Activated CD4-positive, alpha-beta T cell treated with anti-CD3 and anti-CD28 coated beads, Interleukin-2, Interleukin-6, amounts not matched to agents 100 ng/mL and 50 ng/mL, durations not matched to agents 16 hours and 8 hours (primary cell): ENCODE data around the gene PLAC8L1.
"Not testable (repeated sequence)": the region's sequence is repeated elsewhere in the genome, so short reads cannot be mapped to it uniquely, and the experiment has no call there.

ENCODE experiments used
- DNase-seq: peaks from one replicate; pipeline ENCODE4 v3.0.0-alpha.2; 2020

Gene PLAC8L1, protein sequence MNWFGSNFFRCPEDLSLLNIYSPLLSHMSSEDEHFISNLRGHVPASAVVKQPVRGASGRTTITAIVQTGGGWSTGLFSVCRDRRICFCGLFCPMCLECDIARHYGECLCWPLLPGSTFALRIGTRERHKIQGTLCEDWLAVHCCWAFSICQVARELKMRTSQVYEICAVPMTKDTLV

DNA sequence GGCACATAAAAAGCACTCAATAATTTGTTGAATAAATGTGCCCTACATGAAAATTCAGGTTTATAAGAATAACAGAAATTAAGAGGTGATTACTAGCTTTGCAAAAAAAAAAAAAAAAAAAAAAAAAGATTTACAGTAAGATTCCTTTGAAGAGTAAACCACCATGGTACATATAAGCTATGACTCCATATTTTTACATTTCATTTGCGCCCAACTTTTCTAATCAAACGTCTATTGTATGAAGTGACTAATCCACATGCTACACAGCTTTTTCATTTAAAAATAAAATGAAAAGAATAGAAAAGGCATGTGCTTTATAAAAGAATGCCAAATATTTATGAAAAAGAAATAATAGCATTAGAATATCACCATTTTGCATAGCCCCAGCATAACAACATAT lies at the start of gene PLAC8L1:
Gene PLAC8L1, minus strand, starts transcription at position 101 of the 400 bp plus-strand sequence. CDS start 1,266 bp downstream, outside the sequence.
- DNase-seq: no peak

DNA sequence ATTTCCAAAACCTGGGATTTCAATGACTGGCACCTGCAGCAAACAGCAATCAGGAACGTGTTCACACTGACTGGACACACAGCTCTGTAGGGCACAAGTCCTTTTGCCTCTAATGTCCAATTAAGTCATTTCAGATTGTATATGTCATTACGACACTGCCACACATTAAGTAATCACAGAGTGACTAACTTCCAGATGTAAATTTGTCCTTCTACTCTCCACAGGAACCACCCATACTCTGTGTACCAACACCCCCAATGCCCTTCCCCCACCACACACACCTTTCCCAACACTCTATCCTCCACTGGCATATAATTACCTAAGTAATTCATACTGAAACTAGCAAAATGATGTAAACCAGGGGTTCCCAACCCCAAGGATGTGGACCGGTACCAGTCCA lies 46.6 kb upstream of the PLAC8L1 start:
- no peak for DNase-seq

DNA sequence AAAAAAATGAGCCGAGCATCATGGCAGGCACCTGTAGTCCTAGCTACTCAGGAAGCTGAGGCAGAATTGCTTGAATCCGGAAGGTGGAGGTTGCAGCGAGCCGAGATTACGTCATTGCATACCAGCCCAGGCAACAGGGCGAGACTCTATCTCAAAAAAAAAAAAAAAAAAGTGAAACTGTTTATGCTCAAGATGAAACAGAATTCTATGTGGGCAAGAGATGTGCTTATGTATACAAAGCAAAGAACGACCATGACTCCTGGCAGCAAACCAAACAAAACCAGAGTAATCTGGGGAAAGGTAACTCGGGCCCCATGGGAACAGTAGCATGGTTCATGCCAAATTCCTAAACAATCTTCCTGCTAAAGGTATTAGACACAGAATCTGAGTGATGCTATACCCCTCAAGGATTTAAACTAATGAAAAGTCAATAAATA lies 32.6 kb upstream of the PLAC8L1 start:
- DNase-seq: no peak

DNA sequence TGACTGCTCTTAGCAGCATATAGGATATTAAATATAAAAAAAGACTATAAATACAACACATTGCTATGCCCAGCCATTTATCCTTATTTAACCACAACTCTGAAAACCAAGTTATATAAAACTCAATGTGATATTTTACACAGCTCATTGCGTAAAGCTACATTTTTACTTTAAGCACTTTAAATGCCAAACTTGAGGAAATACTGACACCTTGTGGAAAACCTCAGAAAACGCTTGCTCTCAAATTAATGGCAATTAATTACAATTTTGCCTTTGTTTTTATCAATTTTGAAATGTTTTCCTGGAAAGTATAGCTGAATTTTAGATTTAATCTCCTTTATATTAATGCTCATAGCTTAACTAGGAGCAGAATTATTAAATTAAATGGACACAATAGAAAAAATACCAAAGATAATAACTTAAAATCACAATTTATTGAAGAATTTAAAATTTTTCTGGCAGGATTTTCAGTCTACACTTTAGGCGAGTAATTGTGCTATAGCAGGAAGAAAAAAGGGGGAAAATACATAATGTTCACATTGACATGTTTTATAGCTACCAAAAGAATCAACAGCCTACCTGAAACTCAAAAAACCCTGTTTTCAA lies 25.2 kb upstream of the PLAC8L1 start:
- peak; percentile 14 for DNase-seq

DNA sequence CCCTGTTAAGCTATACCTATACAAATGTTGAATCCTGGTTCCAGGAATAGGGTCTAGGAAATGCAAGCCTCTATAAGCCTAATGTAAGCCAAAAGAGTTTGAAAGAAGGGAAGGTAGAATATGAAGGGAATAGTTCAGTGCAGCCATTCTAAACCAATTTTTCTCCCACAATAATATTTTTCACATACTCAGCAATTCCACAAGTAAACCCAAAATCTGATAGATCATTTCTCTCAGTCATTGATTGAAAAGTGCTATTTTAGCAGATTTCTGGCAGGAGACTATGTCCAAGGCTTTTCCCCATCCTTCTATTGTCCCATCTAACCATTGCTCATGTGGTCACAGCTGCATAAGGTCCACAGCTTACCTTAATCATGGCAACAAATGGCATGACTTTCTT lies 20.7 kb upstream of the PLAC8L1 start:
- DNase-seq: no peak

DNA sequence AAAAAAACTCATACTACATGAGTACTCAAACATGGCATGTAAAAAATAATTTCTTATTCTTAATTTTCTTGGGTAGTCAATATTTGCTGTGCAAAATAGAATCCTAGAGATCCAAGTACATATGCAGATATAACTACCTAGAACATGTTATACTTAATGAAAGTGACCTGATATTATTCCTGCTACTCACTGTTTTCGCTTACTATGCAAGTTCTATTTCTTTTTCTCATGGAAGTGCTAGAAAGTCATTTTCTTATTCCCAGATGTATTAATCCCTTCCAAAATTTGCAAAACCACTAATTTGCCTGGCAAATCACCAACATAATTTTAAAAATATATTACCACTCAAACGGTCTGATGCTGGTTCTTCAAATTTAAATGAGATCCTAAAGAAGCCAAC lies 19.2 kb upstream of the PLAC8L1 start:
- DNase-seq: no peak

DNA sequence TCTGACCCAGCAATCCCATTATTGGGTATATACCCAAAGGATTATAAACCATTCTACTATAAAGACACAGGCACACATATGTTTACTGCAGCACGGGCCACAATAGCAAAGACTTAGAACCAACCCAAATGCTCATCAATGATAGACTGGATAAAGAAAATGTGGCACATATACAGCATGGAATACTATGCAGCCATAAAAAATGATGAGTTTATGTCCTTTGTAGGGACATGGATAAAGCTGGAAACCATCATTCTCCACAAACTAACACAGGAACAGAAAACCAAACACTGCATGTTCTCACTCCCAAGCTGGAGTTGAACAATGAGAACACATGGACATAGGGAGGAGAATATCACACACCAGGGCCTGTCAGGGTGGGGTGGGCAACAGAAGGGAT lies 16.1 kb upstream of the PLAC8L1 start:
- DNase-seq: not testable (repeated sequence)

DNA sequence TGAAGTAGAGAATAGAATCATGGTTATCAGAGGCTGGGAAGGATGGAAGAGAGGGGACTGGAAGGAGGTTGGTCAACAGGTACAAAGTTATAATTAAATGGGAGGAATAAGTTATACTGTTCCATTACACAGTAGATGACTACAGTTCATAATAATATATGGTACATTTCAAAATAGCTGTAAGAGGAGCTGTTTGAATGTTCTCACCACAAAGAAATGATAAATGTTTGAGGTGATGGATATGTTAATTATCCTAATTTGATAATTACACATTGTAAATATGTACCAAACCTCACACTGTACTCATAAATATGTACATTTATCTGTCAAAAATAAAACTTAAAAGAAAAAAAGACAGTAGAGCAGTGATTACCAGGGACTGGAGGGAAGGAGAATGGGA lies 12.9 kb upstream of the PLAC8L1 start:
- DNase-seq: no peak

DNA sequence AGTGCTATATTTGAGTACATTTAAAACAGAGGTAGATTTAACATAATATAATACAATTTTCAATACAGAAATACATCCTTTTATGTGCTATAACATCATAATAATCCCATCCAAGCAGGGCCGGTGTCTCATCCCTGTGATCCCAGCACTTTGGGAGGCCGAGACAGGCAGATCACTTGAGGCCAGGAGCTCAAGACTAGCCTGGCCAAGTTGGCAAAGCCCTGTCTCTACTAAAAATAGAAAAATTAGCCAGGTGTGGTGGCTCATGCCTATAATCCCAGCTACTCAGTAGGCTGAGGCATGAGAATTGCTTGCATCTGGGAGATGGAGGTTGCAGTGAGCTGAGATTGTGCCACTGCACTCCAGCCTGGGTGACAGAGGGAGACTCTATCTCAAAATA lies 11.8 kb upstream of the PLAC8L1 start:
- not testable (repeated sequence) for DNase-seq

DNA sequence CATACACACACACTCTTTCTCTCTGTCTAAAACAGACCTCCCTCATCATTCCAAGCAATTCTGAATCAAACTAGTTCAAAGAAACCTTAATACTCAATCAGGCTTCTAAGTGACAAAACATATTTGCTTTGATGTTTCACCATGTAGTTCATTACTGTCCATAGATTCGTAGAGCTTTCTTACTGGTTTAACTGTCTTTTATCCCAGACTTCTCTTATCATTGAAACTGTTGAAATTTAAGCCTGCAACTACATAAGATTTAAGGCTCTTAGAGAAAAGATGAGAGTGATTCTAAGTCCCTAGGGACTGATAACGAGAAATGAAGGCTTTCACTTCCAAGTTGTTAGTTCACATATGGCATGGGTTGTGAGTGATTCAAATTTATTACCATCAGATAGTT lies 11.0 kb upstream of the PLAC8L1 start:
- DNase-seq: no peak

DNA sequence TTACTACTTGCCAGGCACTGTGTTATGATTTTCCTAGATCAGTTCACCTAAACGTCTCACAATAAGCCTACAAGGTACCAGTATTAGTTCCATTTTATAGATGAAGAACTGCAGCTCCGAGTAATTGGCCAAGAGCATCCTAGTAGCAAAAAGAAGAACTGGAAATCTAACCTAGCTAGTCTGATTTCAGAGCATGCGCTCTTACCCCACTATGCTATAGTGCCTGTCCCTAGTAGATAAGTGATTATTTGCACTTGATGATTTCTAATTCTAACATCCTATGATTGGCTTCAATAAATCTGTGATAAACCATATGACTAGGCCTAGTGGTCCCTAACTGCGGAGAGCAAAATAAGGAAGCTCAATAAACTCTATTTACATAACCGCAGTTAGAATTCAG lies 7.1 kb upstream of the PLAC8L1 start:
- DNase-seq: no peak

DNA sequence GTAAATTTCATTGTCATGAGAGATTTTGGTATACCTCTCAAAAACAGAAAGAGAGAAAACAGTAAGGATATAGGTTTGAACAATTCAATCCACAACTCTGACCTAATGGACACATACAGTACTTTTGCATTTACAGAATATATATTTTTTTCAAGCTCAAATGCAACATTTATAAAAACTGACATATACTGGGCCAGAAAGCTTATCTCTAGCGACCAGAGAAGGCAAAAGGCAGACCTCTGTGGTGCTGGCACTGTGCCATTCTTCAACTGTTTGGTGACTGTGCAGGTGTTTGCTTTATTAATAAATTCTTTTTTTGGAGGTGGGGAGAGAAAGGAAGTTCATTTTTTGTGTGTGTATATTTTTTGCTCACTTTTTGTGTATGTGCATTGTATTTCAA lies 6.0 kb upstream of the PLAC8L1 start:
- DNase-seq: no peak

DNA sequence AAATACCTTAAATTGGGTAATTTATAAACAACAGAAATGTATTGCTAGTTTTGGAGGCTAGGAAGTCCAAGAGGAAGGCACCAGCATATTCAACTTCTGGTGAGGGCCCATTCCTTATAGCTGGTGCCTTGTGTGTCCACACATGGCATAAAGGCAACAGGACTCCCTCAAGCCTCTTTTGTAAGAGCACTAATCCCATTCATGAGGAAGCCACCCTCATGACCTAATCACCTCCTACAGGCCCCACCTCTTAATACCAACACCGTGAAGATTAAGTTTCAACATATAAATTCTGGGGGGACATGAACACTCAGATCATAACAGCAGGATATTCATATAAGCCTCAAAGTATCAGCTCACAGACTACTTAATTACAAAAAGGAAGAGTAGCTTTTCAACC lies 4.0 kb upstream of the PLAC8L1 start:
- no peak for DNase-seq

DNA sequence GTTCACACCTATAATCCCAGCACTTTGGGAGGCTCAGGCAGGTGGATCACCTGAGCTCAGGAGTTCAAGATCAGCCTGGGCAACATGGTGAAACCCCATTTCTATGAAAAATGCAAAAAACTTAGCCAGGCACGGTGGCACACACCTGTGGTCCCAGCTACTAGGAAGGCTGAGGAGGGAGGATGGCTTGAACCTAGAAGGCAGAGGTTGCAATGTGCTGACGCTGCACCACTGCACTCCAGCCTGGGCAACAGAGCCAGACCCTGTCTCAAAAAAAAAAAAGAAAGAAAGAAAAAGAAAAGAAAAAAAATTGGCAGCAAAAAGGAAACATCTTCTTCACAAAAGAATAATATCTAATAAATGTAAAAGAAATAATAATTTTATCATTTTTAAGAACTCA lies 3.5 kb upstream of the PLAC8L1 start:
- DNase-seq: not testable (repeated sequence)

DNA sequence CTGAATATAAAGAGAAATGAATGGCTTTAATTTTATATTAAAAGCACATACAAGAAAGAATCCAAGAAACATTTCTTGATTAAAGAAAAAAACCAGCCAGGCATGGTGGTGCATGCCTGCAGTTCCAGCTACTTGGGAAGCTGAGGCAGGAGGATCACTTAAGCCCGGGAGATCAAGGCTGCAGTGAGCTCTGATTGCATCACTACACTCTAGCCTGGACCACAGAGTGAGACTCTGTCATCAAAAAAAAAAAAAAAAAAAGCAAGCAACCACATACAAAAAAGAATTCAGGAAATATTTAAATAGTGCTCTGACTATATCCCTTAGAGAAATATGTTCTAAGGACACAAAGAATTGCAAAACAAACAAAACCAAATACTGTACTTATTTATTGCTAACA lies 2.5 kb upstream of the PLAC8L1 start:
- DNase-seq: no peak

DNA sequence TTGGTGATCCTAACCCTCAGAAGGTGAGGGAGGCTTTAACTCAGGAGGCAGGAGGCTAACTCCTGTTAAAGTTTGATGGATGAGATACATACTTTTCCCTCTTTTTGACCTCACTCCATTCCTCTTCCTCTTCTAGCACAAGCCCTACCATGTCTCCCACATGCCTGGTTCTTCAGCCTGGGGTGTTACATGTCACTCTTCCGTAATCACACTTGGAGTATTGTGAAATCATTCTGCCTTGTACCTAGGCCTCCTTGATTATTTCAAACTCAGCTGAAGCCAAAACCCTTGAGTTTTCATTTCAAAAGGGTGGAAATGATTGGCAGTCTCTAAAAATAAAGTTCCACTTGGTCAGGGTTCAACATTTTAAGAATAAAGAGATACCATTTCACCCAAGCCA lies 1.8 kb downstream of the PLAC8L1 start:
- no peak for DNase-seq

DNA sequence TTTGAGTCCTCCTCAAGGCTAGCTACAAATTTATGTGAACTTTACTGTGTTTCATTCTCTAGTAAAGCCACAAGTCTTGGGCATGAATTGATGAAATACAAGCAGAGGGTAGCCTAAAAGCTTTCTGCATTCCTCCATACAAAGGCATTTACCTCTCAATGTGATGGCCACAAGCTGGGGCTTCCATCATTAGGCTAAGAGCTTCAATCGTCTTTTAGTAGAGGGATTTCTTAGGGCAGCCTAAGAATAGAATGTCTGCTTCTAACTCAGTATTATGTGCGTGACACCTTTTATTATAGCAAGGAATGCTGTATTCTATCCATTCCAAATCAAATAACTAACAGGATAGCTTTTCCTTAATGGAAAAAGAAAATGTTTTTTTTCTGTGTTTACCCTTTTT lies 3.7 kb downstream of the PLAC8L1 start:
- DNase-seq: no peak

DNA sequence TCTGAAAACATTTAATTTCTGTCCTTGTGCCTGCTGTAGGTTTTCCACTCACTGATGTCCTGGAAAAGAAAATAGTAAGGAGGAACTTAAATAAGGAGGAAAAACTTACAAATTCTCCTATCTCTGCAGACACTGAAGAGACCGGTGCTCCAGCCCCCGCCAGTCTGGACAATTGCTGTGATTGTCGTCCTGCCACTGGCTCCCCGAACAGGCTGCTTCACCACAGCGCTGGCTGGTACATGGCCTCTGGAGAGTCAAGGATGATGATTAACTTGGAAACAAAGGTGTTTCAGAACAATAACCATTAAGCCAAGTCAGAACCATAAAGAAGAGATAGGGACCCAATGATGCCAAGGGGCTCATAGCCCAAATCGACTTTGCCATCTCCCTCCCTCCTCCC lies 7.3 kb downstream of the PLAC8L1 start:
- no peak for DNase-seq

DNA sequence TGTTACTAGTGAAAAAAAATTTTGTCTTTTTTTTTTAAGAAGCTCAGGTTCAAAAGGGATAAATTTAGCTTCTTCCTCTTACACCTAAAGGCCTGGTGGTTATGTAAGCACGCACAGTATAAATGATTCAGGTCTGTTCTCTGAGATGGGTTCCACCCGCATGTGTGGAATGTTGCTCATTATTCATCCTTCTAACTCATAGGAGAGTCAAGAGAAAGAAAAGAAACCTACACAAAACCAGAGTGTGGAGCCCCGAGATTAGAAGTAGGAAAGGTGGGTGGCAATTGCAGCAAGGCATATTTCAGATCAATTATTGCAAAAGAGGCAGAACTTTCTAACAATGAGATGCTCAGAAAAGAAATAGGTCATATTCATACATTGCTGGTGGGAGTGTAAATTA lies 13.5 kb downstream of the PLAC8L1 start:
- no peak for DNase-seq

DNA sequence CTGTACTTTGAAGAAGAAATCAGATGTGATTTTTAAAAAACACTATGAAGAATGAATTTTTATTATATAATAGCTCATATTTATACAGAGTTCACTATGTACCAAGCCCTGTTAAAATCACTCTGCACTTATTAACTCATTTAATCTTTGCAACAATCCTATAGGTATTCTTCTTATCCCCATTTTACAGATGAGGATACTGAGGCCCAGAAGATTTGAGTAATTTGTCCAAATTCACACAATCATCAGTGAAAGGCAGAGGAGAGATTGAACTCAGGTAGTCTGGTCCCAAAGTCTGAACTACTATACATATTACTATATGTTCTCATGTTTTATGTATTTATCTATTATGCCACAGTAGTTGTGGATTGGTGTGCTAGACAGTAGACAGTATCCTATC lies 16.1 kb downstream of the PLAC8L1 start:
- DNase-seq: no peak

DNA sequence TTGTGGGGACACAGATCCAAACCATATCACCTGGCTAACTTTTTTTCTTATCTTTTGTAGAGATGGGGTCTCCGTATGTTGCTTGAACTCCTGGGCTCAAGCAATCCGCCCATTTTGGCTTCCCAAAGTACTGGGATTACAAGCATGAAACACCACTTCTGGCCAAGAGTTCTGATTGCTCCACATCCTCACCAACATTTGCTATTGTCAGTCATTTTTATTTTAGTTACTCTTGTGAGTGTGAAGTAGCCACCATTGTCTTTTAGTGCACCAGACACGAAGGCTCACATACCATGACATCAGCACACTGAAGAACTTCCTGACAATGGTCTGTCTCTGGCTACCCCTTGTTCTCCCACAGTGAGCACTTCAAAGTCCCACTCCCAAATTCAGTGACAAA lies 17.3 kb downstream of the PLAC8L1 start:
- no peak for DNase-seq

DNA sequence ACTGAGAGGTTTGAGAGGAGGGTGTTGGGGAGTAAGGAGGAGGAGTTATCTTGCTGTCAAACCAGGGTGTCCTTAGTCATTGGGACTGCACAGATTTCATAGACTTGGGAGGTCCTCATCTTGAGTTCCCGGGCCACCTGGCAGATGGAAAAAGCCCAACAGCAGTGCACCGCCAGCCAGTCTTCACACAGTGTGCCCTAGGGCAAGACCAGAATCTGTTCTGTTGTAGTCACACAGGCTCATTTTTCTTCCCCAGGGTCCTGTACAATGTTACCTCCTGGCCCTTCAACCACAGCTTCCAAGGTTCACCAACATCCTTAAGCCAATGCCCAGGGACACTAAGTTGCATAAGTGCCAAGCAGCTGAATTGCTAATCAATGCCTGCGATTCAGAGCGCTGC lies 21.0 kb downstream of the PLAC8L1 start:
- no peak for DNase-seq

DNA sequence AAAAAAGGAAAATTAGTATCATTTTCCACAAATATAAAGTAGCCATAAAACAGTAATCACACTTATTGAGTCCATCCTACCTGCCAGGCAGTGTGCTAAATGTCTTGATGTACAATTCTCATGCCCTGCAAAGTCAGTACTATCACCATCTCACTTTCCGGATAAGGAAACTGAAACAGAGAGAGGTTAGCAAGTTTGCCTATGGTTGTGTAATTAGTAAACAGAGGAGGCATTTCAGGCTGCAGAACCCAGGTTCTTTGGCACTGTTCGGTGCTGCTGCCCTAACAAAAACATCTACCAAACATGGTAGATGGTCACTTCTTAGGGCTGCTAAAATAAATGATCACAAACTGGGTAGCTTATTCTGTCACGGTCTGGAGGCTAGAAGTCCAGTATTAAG lies 22.6 kb downstream of the PLAC8L1 start:
- peak; percentile 59 for DNase-seq

DNA sequence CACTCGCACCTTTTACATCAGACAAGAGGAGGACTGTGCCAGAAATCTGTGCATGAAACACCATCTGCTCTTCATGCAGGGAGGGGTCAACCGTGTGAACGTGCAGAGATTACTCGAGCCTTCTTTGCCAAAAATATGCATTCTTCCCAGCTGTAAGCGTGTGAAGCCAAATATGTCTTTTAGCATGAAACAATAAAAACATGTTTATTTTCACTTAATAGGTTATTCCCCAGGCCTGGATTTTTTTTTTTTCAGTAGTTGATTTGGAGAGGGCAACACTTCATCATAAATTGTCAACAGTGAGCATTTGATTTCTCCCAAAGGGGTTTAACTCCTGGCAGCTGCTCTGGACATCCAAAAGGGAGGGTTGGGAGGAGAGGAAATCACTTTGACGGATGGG lies 23.8 kb downstream of the PLAC8L1 start:
- no peak for DNase-seq

DNA sequence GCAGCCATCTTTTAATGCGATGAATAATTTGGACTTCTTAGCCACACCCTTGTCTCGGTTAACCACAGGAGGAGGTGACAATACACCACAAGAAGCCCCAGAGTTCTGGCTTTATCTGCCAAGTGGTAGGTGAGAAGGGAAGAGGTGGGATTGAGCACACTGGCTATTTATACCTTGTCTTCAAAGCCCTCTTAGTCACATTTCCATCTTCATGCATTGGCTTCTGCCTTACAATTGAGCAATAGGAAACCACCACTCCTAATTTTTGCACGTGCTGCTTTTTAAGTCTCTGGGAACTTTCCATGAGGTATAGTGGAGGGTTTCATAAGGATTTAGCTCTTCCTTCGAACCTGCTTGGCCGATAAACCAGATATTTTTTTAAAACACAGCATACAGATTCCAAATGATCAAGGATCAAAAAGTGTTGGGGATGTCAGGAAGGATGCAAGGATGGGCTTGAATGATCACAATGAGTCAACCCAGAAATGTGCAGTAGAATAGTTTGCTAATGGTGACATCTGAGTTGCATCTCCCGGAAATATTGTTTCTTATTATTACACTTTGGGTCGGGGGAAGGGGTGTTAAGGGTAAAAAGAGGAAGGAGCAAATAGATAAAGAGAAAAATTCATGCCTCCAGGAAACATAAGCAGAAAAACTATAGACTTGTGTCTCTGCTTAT lies 25.5 kb downstream of the PLAC8L1 start:
- DNase-seq: peak; percentile 64
